ENCODE measurements around the gene NAPB.

Gene NAPB

GRCh38 chr20:23369072-23369823 is 52.0 kb downstream of the NAPB start:
- no peak for DNase-seq (ENCODE audit: insufficient read length, low spot score)
- TF ChIP-seq, protein P1, sequence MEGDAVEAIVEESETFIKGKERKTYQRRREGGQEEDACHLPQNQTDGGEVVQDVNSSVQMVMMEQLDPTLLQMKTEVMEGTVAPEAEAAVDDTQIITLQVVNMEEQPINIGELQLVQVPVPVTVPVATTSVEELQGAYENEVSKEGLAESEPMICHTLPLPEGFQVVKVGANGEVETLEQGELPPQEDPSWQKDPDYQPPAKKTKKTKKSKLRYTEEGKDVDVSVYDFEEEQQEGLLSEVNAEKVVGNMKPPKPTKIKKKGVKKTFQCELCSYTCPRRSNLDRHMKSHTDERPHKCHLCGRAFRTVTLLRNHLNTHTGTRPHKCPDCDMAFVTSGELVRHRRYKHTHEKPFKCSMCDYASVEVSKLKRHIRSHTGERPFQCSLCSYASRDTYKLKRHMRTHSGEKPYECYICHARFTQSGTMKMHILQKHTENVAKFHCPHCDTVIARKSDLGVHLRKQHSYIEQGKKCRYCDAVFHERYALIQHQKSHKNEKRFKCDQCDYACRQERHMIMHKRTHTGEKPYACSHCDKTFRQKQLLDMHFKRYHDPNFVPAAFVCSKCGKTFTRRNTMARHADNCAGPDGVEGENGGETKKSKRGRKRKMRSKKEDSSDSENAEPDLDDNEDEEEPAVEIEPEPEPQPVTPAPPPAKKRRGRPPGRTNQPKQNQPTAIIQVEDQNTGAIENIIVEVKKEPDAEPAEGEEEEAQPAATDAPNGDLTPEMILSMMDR (IDR thresholded peaks at IDR 0.05; ENCODE audit: insufficient read depth, missing control alignments) = no peak
- FAIRE-seq = no peak

DNA sequence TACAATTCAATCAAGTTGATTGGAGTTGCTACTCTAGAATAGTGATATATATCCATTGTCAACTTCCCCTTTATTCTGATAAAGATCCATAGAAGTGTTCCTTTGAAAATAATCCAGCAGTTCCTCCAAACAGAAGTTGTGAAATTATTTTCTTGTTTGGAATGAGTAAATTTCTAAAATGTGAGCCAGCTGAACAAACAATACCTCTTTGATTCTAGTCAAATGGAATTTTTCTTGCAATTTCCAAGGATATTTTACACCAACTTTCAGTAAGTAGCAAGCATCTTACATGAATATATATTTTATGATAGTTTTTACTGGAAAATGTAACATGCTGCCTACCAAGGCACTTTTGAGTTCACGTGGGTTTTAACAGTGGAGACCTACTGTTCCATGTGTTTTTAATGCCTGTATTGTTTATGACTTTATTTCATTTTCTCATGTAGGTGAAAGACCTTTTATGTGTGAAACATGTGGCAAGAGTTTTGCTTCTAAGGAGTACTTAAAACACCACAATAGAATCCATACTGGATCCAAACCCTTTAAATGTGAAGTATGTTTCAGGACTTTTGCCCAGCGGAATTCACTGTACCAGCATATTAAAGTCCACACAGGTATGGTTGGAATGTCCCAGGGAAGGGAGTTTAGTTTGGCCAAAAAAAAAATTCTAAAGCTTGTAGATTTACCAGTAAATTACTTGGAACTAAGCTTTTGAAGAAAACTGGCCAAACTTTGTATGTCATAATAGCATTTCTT is 52.8 kb downstream of the NAPB start:
- TF ChIP-seq, protein P1 (IDR thresholded peaks at IDR 0.05; ENCODE audit: insufficient read depth, missing control alignments) = no peak
- no peak for FAIRE-seq
- DNase-seq (ENCODE audit: insufficient read length, low spot score) = no peak

DNA sequence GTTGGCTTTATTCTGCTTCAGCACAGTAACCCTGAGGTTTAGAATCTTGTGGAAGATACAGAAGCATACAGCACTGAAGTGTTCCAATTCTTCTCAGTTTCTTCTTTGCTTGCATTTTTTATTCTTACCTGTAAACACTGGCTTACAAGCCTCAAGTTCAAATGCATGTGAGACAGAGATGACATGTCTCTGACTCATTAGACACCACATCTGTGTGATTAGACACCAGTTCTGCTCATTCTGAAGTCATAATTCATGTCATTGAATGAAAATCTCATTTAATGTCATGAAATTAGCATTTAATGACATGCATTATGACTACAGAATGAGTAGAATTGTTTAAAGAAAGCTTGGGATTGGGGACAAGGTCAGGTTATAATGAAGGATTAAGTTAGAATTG is 53.5 kb downstream of the NAPB start:
- DNase-seq (ENCODE audit: insufficient read length, low spot score) (no peak), FAIRE-seq (no peak)
- TF ChIP-seq, protein P1 (IDR thresholded peaks at IDR 0.05; ENCODE audit: insufficient read depth, missing control alignments) = no peak

GRCh38 chr20:23366384-23366783 is 54.9 kb downstream of the NAPB start:
- FAIRE-seq (no peak), DNase-seq (ENCODE audit: insufficient read length, low spot score) (no peak)
- TF ChIP-seq, protein P1 (IDR thresholded peaks at IDR 0.05; ENCODE audit: insufficient read depth, missing control alignments) = no peak

DNA sequence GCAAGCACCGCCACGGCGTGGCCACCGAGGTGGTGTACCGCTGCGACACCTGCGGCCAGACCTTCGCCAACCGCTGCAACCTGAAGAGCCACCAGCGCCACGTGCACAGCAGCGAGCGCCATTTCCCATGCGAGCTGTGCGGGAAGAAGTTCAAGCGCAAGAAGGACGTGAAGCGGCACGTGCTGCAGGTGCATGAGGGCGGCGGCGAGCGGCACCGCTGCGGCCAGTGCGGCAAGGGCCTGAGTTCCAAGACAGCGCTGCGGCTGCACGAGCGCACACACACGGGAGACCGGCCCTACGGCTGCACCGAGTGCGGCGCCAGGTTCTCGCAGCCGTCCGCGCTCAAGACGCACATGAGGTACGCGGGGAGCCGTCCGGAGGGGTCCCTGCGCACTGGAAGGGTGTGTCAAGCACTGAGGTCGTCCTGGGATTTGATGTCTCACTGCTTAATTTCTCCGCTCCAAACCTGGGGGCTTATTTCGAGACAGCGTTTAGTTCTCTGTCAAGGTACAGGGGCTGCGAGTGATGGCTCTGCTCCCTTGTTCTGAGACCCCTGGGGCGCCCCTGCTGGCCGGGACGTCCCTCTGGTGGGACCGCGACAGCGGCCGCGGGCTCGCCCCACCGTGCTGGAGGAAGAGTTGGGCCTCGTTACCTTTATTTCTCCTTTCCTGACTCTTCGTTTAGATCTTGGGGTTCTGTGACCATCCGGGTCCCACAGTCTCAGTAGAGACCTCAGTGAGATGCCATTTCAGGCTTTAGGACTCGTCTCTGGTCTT is 55.7 kb downstream of the NAPB start:
- FAIRE-seq (no peak), DNase-seq (ENCODE audit: insufficient read length, low spot score) (no peak)
- TF ChIP-seq, protein P1 (IDR thresholded peaks at IDR 0.05; ENCODE audit: insufficient read depth, missing control alignments) = no peak

GRCh38 chr20:23363257-23363649 is 58.0 kb downstream of the NAPB start:
- TF ChIP-seq, protein P1 (IDR thresholded peaks at IDR 0.05; ENCODE audit: insufficient read depth, missing control alignments) = no peak
- DNase-seq (ENCODE audit: insufficient read length, low spot score) = no peak
- no peak for FAIRE-seq

Data from D721Med (cell line).